GM12878 (cell line): ENCODE results near the gene HDAC9. TPM values are rescaled to one million over a fixed set of nuclear protein-coding genes. Genes with fewer than 3 reads are reported as not detected.

ENCODE experiments used
- BRCA1 ChIP-seq: IDR thresholded peaks from 2 replicates; pipeline ENCODE4 v1.6.1; 2011; ENCODE audit warnings: low read depth, low read length, improper control_type of control experiment
- ETV6 ChIP-seq, 2 experiments: fragments of 450-650 bp in 1 of 2; IDR thresholded peaks in 1 of 2; conservative IDR thresholded peaks in 1 of 2; 2 replicates each; pipeline ENCODE4 v1.6.1; 2014; ENCODE audit warnings: antibody characterized with exemption in 1 of 2, borderline replicate concordance in 1 of 2, low read depth in 1 of 2, mild to moderate bottlenecking in 1 of 2, moderate library complexity in 1 of 2
- RUNX3 ChIP-seq: IDR thresholded peaks from 2 replicates; pipeline ENCODE4 v1.6.1; 2012; ENCODE audit warnings: low read length, inconsistent platforms
- SPI1 ChIP-seq: IDR thresholded peaks from 2 replicates; pipeline ENCODE4 v1.6.1; 2011; ENCODE audit warnings: low read depth, mild to moderate bottlenecking, low read length, moderate library complexity, borderline replicate concordance; ENCODE audit not compliant: insufficient read depth
- ZNF207 ChIP-seq: fragments of 450-650 bp; IDR thresholded peaks from 2 replicates; pipeline ENCODE4 v1.6.1; 2014; ENCODE audit warnings: antibody characterized with exemption, mild to moderate bottlenecking, borderline replicate concordance
- polyA plus RNA-seq, 11 experiments: library from polyadenylated mRNA; depleted of rRNA in 4 of 11; unstranded in 6 of 11; stranded (reverse) in 5 of 11; fragments of >200 nt; fragmentation: Nextera tagmentation in 4 of 11; fragmentation: Illumina TruSeq in 1 of 11; extraction: Ambion mirVana in 4 of 11; extraction: Trizol in 1 of 11; gene quantifications; 1 replicate in 1 of 11; 2 replicates in 10 of 11; pipeline versions ENCODE4 v1.2.1 to v1.2.3, GENCODE V29; 2011 to 2016; ENCODE audit warnings: inconsistent platforms in 2 of 11, missing spikeins in 2 of 11, low read depth in 1 of 11
- total RNA-seq, 4 experiments: library from RNA; depleted of rRNA in 3 of 4; stranded (reverse); fragments of >200 nt in 3 of 4; fragmentation: Illumina TruSeq in 1 of 4; extraction: Trizol in 1 of 4; gene quantifications; 2 replicates each; pipeline versions ENCODE4 v1.2.1 to v1.2.3, GENCODE V29; 2013 to 2021
- TF ChIP-seq, protein P1 (sequence below): IDR thresholded peaks from 2 replicates; pipeline ENCODE4 v1.6.1; 2012; ENCODE audit warnings: improper control_type of control experiment, low read depth, low read length; ENCODE audit not compliant: insufficient replicate concordance
- TF ChIP-seq, protein P2 (sequence below): fragments of 450-650 bp; IDR thresholded peaks from 2 replicates; pipeline ENCODE4 v1.6.1; 2014; ENCODE audit warnings: mild to moderate bottlenecking

Gene HDAC9
- total and polyA plus RNA-seq, 10 of the 15 experiments (the other 5 are each of a cell fraction or from before 2014, with no cell fraction given) = 0.73 to 12.8 (median 0.92) TPM

DNA sequence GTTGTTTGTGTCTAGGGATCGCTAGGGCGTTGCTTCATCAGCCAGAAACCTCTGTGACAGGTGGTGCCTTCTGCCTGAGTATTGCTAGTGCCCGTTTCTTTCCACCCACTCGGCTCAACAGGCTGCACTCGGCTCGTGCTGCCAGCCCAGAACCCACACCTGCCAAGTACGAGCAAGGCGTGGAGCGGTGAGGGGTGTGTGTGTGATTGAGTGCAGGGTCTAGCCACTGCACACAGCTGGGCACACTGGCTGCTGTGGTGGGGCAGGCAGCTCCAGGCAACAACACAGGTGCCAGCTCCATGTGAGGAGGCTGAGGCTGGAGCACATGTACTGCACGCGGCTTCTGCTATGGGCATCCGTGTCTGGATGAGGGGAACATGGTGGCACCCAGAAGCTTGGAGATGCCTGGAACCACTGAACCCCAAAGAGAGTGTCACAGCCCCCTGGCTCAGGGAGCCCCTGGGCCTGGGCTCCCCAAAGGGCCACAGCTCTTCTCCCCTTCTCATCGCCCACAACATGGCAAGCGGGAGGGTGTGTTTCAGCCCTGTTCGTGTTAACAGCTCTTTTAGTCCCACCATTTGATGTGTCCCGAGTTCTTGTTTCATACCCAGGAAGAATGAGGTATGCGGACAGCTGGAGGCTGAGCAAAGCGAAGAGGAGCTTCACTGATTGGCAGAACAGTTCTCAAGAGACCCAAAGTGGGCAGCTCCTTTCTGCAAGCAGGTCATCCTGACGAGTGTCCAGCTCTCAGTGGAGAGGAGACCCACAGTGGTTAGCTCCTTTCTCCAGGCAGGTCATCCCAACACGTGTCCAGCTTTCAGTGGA, 78.1 kb downstream of the HDAC9 start (continued):
- TF ChIP-seq, protein P1, sequence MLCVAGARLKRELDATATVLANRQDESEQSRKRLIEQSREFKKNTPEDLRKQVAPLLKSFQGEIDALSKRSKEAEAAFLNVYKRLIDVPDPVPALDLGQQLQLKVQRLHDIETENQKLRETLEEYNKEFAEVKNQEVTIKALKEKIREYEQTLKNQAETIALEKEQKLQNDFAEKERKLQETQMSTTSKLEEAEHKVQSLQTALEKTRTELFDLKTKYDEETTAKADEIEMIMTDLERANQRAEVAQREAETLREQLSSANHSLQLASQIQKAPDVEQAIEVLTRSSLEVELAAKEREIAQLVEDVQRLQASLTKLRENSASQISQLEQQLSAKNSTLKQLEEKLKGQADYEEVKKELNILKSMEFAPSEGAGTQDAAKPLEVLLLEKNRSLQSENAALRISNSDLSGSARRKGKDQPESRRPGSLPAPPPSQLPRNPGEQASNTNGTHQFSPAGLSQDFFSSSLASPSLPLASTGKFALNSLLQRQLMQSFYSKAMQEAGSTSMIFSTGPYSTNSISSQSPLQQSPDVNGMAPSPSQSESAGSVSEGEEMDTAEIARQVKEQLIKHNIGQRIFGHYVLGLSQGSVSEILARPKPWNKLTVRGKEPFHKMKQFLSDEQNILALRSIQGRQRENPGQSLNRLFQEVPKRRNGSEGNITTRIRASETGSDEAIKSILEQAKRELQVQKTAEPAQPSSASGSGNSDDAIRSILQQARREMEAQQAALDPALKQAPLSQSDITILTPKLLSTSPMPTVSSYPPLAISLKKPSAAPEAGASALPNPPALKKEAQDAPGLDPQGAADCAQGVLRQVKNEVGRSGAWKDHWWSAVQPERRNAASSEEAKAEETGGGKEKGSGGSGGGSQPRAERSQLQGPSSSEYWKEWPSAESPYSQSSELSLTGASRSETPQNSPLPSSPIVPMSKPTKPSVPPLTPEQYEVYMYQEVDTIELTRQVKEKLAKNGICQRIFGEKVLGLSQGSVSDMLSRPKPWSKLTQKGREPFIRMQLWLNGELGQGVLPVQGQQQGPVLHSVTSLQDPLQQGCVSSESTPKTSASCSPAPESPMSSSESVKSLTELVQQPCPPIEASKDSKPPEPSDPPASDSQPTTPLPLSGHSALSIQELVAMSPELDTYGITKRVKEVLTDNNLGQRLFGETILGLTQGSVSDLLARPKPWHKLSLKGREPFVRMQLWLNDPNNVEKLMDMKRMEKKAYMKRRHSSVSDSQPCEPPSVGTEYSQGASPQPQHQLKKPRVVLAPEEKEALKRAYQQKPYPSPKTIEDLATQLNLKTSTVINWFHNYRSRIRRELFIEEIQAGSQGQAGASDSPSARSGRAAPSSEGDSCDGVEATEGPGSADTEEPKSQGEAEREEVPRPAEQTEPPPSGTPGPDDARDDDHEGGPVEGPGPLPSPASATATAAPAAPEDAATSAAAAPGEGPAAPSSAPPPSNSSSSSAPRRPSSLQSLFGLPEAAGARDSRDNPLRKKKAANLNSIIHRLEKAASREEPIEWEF = no peak
- TF ChIP-seq RUNX3 (no peak), BRCA1 (no peak), ETV6 (conservative IDR thresholded peaks at IDR 0.05 in 1 of 2, IDR thresholded peaks at IDR 0.05 in 1 of 2; ENCODE audit: borderline replicate concordance in 1 of 2, low read depth in 1 of 2) (no peak), ZNF207 (no peak), SPI1 (no peak)
- TF ChIP-seq, protein P2, sequence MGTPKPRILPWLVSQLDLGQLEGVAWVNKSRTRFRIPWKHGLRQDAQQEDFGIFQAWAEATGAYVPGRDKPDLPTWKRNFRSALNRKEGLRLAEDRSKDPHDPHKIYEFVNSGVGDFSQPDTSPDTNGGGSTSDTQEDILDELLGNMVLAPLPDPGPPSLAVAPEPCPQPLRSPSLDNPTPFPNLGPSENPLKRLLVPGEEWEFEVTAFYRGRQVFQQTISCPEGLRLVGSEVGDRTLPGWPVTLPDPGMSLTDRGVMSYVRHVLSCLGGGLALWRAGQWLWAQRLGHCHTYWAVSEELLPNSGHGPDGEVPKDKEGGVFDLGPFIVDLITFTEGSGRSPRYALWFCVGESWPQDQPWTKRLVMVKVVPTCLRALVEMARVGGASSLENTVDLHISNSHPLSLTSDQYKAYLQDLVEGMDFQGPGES = no peak
